ENCODE measurements around the gene POLE.

Gene POLE

DNA sequence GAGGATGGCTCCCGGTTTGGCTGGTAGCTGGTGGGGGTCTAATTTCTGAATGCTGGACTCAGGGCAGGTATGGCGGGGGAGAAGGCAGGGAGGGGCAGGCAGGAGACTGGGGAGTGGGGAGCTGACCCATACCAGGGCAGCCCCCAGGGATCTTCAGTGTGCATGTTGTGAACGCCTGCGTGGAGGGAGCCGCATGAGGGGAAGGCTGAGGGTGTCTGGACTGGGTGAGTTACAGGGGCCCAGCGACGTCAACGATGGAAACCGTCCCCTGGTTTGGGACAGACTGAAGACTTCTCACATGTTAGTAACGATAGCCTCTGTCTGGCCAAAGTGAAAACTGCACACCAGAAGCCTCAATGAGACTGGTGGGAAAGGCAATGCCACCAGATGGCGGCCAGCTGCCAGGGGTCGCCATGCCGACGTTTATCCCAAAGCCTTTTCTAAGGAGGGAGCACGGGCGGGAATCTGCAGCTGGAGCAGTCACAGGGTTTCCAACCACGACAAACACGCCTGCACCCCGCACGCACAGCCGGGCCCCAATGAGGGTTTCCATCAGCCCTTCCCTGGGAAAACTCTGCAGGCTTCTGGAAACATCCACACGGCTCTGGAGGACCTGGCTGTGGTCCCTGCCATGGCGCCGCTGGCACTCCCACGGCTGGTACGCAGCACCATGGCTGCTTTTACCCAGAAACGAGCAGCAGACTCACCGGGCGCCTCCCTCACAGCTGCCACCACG lies 37.5 kb upstream of the POLE start:
- Mint-ChIP-seq H3K27ac (no peak overlapping the region), H3K4me1 (ENCODE audit: low read depth) (no peaks in the 10 kb centered on the region), H3K9me3 (no peaks in the 10 kb centered on the region), H3K36me3 (ENCODE audit: low read depth) (peaks cover 100% of the 10 kb centered on the region), H3K27me3 (no peaks in the 10 kb centered on the region), H3K4me3 (no peak overlapping the region)
- intact Hi-C loops (cut with micrococcal nuclease) = no loop called here

DNA sequence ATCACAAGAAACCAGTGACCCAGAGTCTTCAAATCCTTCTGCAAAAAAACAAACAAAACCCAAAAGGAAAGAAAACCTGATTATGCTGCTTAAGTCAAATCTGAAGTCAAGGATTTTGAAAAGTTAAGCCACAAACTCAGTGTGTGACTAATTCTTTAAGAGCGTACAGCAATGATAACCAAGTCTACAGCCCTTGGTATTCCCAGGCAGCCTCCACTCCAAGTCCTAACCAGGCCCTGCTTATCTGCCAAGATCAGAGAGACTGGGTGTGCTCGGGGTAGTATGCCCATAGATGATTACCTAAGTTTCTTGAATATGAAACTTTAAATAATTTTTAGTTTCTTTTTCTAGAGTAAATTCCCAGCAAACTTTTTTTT lies 36.6 kb upstream of the POLE start:
- intact Hi-C loops (cut with micrococcal nuclease) = no loop called here
- no peaks in the 10 kb centered on the region for H3K27me3 Mint-ChIP-seq
- peak overlapping the region; percentile 17 for H3K27ac Mint-ChIP-seq
- H3K9me3 Mint-ChIP-seq = no peaks in the 10 kb centered on the region
- no peak overlapping the region for H3K4me3 Mint-ChIP-seq
- no peaks in the 10 kb centered on the region for H3K4me1 Mint-ChIP-seq (ENCODE audit: low read depth)
- H3K36me3 Mint-ChIP-seq (ENCODE audit: low read depth) = peaks cover 100% of the 10 kb centered on the region

DNA sequence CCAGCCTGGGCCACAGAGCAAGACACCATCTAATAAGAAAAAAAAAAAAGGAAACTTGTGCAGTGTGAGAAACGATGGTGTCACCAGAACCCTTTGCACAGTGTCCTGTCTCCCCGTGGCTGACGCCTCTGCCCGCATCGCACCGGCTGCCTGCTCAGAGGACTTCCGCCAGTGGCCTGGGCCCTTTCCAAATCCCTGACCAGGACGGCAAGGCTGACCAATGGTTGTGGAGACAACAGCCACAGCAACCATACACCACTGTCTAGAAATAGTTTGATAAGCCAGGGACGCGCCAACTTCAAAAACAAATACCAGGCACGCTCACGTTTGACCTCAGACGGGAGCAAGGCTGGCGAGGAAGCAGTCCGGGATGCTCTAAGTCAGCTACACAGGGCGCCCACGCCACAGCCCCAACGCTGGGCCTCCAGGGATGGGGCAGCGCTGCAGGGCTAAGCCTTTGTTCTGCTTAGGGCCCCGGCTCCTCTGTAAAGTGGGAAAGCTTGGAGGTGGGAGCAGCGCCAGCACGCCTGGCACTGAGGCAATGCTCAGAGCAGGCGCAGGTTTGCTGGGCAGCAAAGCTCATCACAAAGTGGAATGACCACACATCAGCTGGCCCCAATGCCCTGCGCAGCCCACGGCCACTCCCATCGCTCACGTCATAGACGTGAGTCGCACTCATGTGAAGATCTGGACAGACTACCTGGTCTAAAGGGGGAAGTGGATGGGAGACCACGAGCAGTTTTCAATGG lies 36.0 kb upstream of the POLE start:
- intact Hi-C loops (cut with micrococcal nuclease) = no loop called here
- no peaks in the 10 kb centered on the region for H3K9me3 Mint-ChIP-seq
- no peak overlapping the region for H3K4me3 Mint-ChIP-seq
- no peaks in the 10 kb centered on the region for H3K27me3 Mint-ChIP-seq
- peak overlapping the region; percentile 17 for H3K27ac Mint-ChIP-seq
- H3K4me1 Mint-ChIP-seq (ENCODE audit: low read depth) = no peaks in the 10 kb centered on the region
- H3K36me3 Mint-ChIP-seq (ENCODE audit: low read depth) = peaks cover 100% of the 10 kb centered on the region

DNA sequence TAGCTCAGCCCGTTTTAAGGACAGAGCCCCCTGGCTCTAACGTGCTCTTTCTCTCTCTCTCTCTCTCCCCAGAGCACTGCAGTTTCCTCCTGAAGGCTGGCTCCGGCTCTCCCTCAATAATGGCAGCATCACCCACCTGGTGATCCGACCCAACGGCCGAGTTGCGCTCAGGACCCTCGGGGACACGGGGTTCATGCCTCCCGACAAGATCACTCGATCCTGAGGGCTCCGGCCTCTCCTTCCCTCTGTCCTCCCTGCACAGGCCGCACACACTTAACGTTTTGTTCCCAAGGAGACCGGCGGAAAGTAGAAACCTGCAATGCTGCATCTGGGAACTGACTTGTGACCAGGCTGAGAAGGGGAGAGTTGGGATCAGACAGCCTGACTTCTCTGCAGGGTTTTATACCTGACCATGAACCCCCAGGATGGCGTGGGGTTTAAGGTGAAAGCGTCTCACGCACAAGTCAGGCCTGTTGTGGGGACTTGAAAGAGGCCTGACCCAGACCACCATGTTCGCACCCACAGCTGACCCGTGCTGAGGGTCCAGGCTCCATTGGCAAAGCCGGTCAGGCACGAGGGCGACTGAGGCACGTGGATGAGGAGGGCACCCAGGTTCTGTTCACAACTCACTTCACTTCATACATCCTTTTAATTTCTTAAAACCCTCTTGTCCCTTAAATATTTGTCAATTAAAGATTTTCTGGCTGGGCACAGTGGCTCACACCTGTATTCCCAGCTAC lies 33.6 kb upstream of the POLE start:
- Mint-ChIP-seq H3K9me3 (no peaks in the 10 kb centered on the region), H3K27ac (no peak overlapping the region), H3K4me3 (no peak overlapping the region), H3K27me3 (no peaks in the 10 kb centered on the region), H3K36me3 (ENCODE audit: low read depth) (peaks cover 100% of the 10 kb centered on the region), H3K4me1 (ENCODE audit: low read depth) (no peaks in the 10 kb centered on the region)
- intact Hi-C loops (cut with micrococcal nuclease) = no loop called here

DNA sequence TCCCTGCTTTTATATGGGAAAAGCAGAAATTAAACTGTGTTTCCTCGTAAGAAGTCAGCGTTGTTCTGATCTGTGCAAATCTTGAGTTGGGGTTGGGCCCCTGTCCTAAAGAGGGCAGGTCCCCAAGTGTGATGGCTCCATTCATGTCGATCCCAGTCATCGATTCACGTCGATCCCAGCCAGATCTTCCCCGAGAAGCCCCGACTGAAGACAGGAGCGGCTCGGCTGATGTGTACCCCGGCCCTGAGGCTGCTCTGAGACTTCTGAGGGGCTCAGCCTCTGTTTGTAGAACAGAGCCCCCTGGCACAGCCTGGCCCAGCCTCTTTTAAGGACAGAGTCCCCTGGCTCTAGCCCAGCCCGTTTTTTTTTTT lies 32.8 kb upstream of the POLE start:
- intact Hi-C loops (cut with micrococcal nuclease) = no loop called here
- H3K9me3 Mint-ChIP-seq = no peaks in the 10 kb centered on the region
- H3K4me3 Mint-ChIP-seq = no peak overlapping the region
- no peaks in the 10 kb centered on the region for H3K4me1 Mint-ChIP-seq (ENCODE audit: low read depth)
- peaks cover 100% of the 10 kb centered on the region for H3K36me3 Mint-ChIP-seq (ENCODE audit: low read depth)
- no peaks in the 10 kb centered on the region for H3K27me3 Mint-ChIP-seq
- H3K27ac Mint-ChIP-seq = no peak overlapping the region

DNA sequence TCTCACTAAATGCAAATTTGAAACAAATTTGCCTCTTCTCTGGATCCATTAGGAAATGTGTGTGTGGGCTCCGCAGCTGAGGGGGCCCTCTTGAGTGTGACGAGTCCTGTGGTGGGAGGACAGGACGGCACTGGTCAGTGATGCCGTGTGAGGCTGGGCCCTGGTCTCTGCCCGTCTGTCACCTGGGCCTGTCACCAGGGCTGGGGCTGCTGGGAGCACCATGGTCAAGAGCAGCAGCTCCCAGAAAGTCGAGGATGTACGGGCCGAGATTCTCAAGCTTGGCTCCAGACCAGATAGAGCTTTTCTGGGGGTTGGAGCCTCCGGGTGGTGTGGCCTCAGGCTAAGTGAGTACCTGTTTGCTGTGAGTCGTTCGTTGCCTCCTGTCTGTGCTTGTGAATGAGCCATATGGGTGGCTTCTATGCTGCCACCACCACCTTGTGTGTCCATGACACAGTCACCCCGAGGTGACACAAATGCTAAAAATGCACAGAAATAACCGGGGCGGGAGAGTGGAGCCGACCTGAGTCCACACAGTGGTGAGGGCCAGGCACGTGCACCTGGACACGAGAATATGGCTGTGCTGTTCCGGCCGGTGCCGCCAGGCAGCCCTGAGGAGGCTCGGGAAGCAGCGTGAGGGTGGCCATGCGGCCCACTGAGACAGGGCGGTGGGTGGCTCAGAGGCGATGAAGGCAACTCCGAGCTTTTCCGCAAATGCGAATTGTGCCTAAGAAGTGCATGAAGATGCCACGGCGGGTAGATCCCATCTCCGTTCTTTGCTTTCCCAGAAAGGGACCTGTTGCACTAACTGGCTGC lies 32.2 kb upstream of the POLE start:
- intact Hi-C loops (cut with micrococcal nuclease) = no loop called here
- Mint-ChIP-seq H3K27me3 (no peaks in the 10 kb centered on the region), H3K27ac (no peak overlapping the region), H3K4me1 (ENCODE audit: low read depth) (no peaks in the 10 kb centered on the region), H3K36me3 (ENCODE audit: low read depth) (peaks cover 100% of the 10 kb centered on the region), H3K9me3 (no peaks in the 10 kb centered on the region), H3K4me3 (no peak overlapping the region)

DNA sequence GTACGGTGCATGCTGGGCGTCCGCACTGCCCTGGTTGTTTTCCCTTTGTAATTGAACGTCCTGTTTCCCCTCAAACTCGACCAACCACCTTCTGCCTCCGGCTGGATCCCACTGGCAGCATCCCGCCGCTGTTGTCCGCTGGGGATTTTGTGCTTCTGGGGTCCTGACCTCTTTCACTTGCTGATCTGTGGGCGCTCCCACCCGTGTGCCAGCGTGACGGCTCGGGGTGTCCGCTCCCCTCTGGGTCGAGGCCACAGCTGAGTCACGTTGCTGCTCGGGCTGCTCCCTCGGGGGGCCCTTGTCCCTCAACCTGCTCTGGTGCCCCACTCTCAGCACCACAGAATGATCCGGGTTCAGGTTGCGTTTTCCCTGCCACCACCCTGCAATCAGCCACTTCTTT lies 31.5 kb upstream of the POLE start:
- intact Hi-C loops (cut with micrococcal nuclease) = no loop called here
- Mint-ChIP-seq H3K9me3 (no peaks in the 10 kb centered on the region), H3K27ac (no peak overlapping the region), H3K4me3 (no peak overlapping the region), H3K4me1 (ENCODE audit: low read depth) (no peaks in the 10 kb centered on the region), H3K27me3 (no peaks in the 10 kb centered on the region), H3K36me3 (ENCODE audit: low read depth) (peaks cover 100% of the 10 kb centered on the region)

DNA sequence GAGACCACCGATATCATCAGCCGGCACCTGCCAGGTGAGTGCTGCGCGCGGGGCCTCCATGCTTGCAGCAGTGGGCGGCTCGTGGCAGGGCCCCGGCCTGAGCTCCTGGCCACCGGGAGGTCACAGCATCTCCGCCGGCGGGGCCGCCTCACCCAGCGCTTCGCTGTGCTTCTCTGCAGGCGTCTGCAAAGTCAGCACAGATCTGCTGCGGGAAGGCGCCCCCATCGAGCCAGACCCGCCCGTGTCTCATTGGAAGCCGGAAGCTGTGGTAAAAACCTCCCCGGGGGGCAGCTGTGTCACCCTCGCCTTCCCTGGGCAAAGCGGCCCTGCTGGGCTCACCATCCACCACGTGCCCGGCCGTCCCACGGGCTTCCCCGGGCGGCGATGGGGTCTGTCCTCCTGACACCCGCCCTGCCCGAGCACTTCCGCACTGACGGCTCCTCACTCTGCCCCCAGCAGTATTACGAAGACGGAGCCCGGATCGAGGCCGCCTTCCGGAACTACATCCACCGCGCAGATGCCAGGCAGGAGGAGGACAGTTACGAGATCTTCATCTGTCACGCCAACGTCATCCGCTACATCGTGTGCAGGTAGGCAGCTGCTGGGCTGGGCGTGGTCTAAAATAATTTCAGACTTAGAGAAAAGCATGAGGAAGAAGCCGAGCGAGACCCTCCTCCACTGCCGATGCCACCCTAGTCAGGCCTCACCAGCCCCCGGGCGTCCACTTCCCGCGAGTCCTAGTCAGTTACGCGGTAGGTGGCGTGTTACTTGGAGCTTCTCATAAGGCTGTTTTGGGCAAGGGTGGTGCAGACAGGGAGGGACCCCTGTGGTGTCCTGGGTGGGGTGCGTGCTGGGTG lies 30.6 kb upstream of the POLE start:
- Mint-ChIP-seq H3K4me1 (ENCODE audit: low read depth) (peaks cover 8% of the 10 kb centered on the region), H3K9me3 (no peaks in the 10 kb centered on the region), H3K27ac (no peak overlapping the region), H3K27me3 (no peaks in the 10 kb centered on the region), H3K4me3 (no peak overlapping the region), H3K36me3 (ENCODE audit: low read depth) (peaks cover 97% of the 10 kb centered on the region)
- intact Hi-C loops (cut with micrococcal nuclease) = no loop called here

DNA sequence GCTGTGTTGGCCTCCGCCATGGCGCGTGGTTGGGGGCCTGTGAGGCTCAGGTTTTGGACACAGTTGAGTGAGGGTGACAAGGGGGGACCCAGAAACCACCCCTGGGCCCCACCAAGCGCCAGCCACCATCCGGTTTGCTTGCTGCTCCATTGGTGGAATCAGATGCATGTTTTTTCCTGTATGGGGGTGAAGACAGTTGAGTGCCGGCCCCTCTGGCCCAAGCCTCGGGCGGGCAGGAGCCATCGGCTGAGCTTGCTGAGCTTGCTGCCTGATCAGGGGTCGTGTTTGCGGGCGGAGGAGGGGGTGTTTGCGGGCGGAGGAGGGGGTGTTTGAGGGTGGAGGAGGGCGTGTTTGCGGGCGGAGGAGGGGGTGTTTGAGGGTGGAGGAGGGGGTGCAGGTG lies 29.9 kb upstream of the POLE start:
- intact Hi-C loops (cut with micrococcal nuclease) = no loop called here
- H3K36me3 Mint-ChIP-seq (ENCODE audit: low read depth) = peaks cover 90% of the 10 kb centered on the region
- no peak overlapping the region for H3K27ac Mint-ChIP-seq
- peaks cover 13% of the 10 kb centered on the region for H3K4me1 Mint-ChIP-seq (ENCODE audit: low read depth)
- no peak overlapping the region for H3K4me3 Mint-ChIP-seq
- no peaks in the 10 kb centered on the region for H3K9me3 Mint-ChIP-seq
- H3K27me3 Mint-ChIP-seq = no peaks in the 10 kb centered on the region

DNA sequence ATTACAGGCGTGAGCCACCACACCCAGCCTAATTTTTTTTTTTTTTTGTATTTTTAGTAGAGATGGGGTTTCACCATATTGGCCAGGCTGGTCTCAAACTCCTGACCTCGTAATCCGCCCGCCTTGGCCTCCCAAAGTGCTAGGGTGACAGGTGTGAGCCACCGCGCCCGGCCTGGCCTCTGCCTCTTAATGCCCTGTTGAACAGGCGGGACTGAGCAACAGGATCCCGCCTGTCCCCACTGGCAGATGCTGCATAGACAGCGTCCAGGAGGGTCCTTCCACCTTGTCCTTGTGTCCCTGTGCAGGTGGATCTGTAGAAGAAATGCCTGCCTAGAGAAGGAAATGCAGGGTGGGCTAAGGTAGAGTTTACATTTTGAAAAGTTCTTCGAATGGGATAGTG lies 29.2 kb upstream of the POLE start:
- H3K27ac Mint-ChIP-seq = no peak overlapping the region
- H3K27me3 Mint-ChIP-seq = no peaks in the 10 kb centered on the region
- peaks cover 83% of the 10 kb centered on the region for H3K36me3 Mint-ChIP-seq (ENCODE audit: low read depth)
- H3K4me1 Mint-ChIP-seq (ENCODE audit: low read depth) = peaks cover 16% of the 10 kb centered on the region
- no peaks in the 10 kb centered on the region for H3K9me3 Mint-ChIP-seq
- intact Hi-C loops (cut with micrococcal nuclease) = no loop called here
- H3K4me3 Mint-ChIP-seq = no peak overlapping the region

DNA sequence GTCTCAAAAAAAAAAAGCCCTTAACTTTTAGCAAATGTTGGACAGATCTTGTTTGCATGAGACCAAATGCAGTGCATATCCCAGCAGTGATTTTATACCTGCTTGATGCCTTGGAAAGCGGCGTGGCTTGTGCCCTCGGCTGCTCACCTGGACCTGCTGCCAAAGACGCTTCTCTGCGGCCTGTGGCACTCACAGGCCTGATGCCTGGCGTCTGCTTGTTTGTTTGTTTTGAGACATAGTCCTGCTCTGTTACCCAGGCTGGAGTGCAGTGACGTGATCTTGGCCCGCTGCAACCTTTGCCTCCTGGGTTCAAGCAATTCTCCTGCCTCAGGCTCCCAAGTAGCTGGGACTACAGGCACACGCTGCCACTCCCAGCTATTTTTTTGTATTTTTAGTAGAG lies 28.7 kb upstream of the POLE start:
- intact Hi-C loops (cut with micrococcal nuclease) = no loop called here

DNA sequence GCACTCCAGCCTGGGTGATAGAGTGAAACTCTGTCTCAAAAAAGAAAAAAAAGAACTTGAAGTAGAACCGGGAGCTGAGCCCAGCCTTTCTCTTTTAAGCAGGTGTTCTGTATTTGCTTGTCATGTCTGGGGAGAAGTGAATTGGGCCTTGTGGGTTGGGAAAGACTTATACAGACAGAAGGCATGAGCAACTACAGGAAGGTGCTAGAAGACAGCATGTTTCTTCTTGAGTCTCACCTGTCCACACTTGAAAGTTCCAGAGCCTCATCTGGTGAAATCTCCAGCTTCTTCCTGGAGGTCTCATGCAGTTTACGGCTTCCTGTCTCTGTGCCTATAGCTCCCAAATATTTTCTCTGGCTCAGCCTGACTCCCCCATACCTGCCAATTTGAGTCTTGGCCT lies 26.0 kb upstream of the POLE start:
- peaks cover 58% of the 10 kb centered on the region for H3K36me3 Mint-ChIP-seq (ENCODE audit: low read depth)
- no peak overlapping the region for H3K27ac Mint-ChIP-seq
- H3K9me3 Mint-ChIP-seq = no peaks in the 10 kb centered on the region
- H3K4me1 Mint-ChIP-seq (ENCODE audit: low read depth) = peaks cover 23% of the 10 kb centered on the region
- intact Hi-C loops (cut with micrococcal nuclease) = no loop called here
- H3K4me3 Mint-ChIP-seq = no peak overlapping the region
- no peaks in the 10 kb centered on the region for H3K27me3 Mint-ChIP-seq

More for the DNA sequence above, 28.7 kb upstream of the POLE start:
- H3K4me1 Mint-ChIP-seq (ENCODE audit: low read depth) = peaks cover 17% of the 10 kb centered on the region
- no peaks in the 10 kb centered on the region for H3K27me3 Mint-ChIP-seq
- H3K4me3 Mint-ChIP-seq = no peak overlapping the region
- H3K36me3 Mint-ChIP-seq (ENCODE audit: low read depth) = peaks cover 78% of the 10 kb centered on the region
- H3K27ac Mint-ChIP-seq = no peak overlapping the region
- no peaks in the 10 kb centered on the region for H3K9me3 Mint-ChIP-seq

Data from dendritic cell treated with granulocyte-macrophage colony-stimulating factor and Interleukin-4, amounts not matched to agents 40 ng/mL and 50 ng/mL, for 4 days (primary cell).